AG04449 (cell line): ENCODE results near the gene AP1S1.
"Not testable (repeated sequence)": the region's sequence is repeated elsewhere in the genome, so short reads cannot be mapped to it uniquely, and the experiment has no call there.

Experiments
- CTCF ChIA-PET: fragments of 350-600 bp; formaldehyde crosslinking; extraction: SDS; loops from one replicate; lab custom pipeline; 2021; ENCODE audit warnings: antibody characterized with exemption; lab: Yijun Ruan, JAX
- POLR2A ChIA-PET: fragments of 400-600, 350-600 bp; formaldehyde crosslinking; extraction: SDS; loops from one replicate; lab custom pipeline; 2020; ENCODE audit warnings: antibody characterized with exemption, inconsistent platforms; lab: Yijun Ruan, JAX
- DNase-seq: peaks from one replicate; pipeline ENCODE4 v3.0.0-alpha.2; 2010; ENCODE audit warnings: low read depth, low spot score
- H3K4me3 ChIP-seq: 2 replicates; pipeline ENCODE4 v1.5.1; 2011; ENCODE audit warnings: low read depth, mild to moderate bottlenecking, control low read depth, low read length
- CTCF ChIP-seq: IDR thresholded peaks from one replicate; pipeline ENCODE4 v1.5.1; 2011; ENCODE audit warnings: mild to moderate bottlenecking, moderate library complexity, low read length, control low read depth, inconsistent platforms; ENCODE audit not compliant: insufficient read depth; ENCODE audit errors: missing control alignments

The AP1S1 gene

GRCh38 chr7:101153969-101154692 is at the start of gene AP1S1:
Gene AP1S1, plus strand, starts transcription at chr7:101154476. Its CDS starts 39 bp downstream, at chr7:101154515.
- peak within 1 kb of the TSS; percentile 83 for H3K4me3 ChIP-seq
- POLR2A ChIA-PET, result no interaction called here
- CTCF ChIA-PET, result interaction anchor here (1.9 to 8.7 kb wide), 5 partner anchors 10 to 137 kb away, joined by 7 to 59 read pairs (median 13); partner anchors contain the start of gene VGF
- TF ChIP-seq CTCF, result no peak
- no peak for DNase-seq

GRCh38 chr7:101104799-101105198 is 49.5 kb upstream of the AP1S1 start:
- ChIA-PET POLR2A (interaction anchor here (0.6 to 8.2 kb wide), 3 partner anchors 12 to 30 kb away, joined by 3 to 106 read pairs (median 5); partner anchors contain the start of gene SERPINE1), CTCF (interaction anchor here (2.3 to 5.0 kb wide), 3 partner anchors 7 to 14 kb away, joined by 7 to 24 read pairs (median 23); no protein-coding TSS in a partner anchor)
- no peak for TF ChIP-seq CTCF
- H3K4me3 ChIP-seq, result no peak overlapping the region
- no peak for DNase-seq

GRCh38 chr7:101105248-101105647 is 49.0 kb upstream of the AP1S1 start:
- not testable (repeated sequence) for H3K4me3 ChIP-seq, DNase-seq
- ChIA-PET CTCF (interaction anchor here (1.0 to 5.0 kb wide), 4 partner anchors 7 to 17 kb away, joined by 3 to 24 read pairs (median 15); no protein-coding TSS in a partner anchor), POLR2A (interaction anchor here (0.8 to 8.2 kb wide), 3 partner anchors 12 to 23 kb away, joined by 3 to 106 read pairs (median 3); partner anchors contain the start of gene SERPINE1)

- CTCF ChIA-PET, result interaction anchor here (1.0 to 4.1 kb wide), 2 partner anchors 11 to 16 kb away, joined by 3 to 23 read pairs; no protein-coding TSS in a partner anchor
- DNase-seq, result no peak
- no peak overlapping the region for H3K4me3 ChIP-seq
- no peak for TF ChIP-seq CTCF
- POLR2A ChIA-PET, result no interaction called here
These were observed 47.9 kb upstream of the AP1S1 start for GRCh38 chr7:101106386-101106785.

- ChIA-PET POLR2A (interaction anchor here (1.1 to 2.1 kb wide), 3 partner anchors 9 to 26 kb away, joined by 5 to 9 read pairs (median 6); partner anchors contain the start of gene SERPINE1), CTCF (interaction anchor here (1.6 kb wide), 1 partner anchor 13 kb away, joined by 7 read pairs; no protein-coding TSS in a partner anchor)
- no peak for TF ChIP-seq CTCF
- no peak for DNase-seq
- H3K4me3 ChIP-seq, result no peak overlapping the region
These were observed 45.9 kb upstream of the AP1S1 start for GRCh38 chr7:101108330-101108857.

GRCh38 chr7:101108961-101109360 is 45.3 kb upstream of the AP1S1 start:
- ChIA-PET CTCF (interaction anchor here (1.3 to 1.6 kb wide), 2 partner anchors 14 to 35 kb away, joined by 3 to 7 read pairs; no protein-coding TSS in a partner anchor), POLR2A (interaction anchor here (0.7 to 2.1 kb wide), 5 partner anchors 9 to 26 kb away, joined by 4 to 9 read pairs (median 5); partner anchors contain the start of gene SERPINE1)
- DNase-seq, result no peak
- no peak overlapping the region for H3K4me3 ChIP-seq
- no peak for TF ChIP-seq CTCF
